Adipocyte (in vitro differentiated cells): ENCODE data around the gene CTTNBP2NL.

ENCODE experiments used
- DNase-seq: peaks from one replicate; pipeline ENCODE4 v3.0.0-alpha.2; 2015; ENCODE audit warnings: low read depth
- H3K27me3 ChIP-seq: replicated peaks from 2 replicates; pipeline ENCODE4 v1.7.0; 2013; ENCODE audit warnings: mild to moderate bottlenecking, low read length, moderate library complexity; ENCODE audit not compliant: control insufficient read depth, insufficient read depth
- H3K36me3 ChIP-seq: 2 replicates; pipeline ENCODE4 v1.7.0; 2013; ENCODE audit warnings: low read length, mild to moderate bottlenecking, moderate library complexity; ENCODE audit not compliant: control insufficient read depth, insufficient read depth, severe bottlenecking
- H3K4me1 ChIP-seq: 2 replicates; pipeline ENCODE4 v1.7.0; 2013; ENCODE audit warnings: mild to moderate bottlenecking, low read length, moderate library complexity; ENCODE audit not compliant: control insufficient read depth, insufficient read depth
- H3K4me3 ChIP-seq: 2 replicates; pipeline ENCODE4 v1.7.0; 2013; ENCODE audit warnings: mild to moderate bottlenecking, low read length, moderate library complexity
- H3K9ac ChIP-seq: 2 replicates; pipeline ENCODE4 v1.7.0; 2013; ENCODE audit warnings: mild to moderate bottlenecking, low read length, moderate library complexity
- H3K9me3 ChIP-seq: 2 replicates; pipeline ENCODE4 v1.7.0; 2013; ENCODE audit warnings: mild to moderate bottlenecking, low read length, moderate library complexity; ENCODE audit not compliant: control insufficient read depth

The CTTNBP2NL gene

GRCh38 chr1:112370996-112371395 lies 25.0 kb upstream of the CTTNBP2NL start:
- H3K36me3 ChIP-seq, result no peaks in the 10 kb centered on the region
- peak overlapping the region; percentile 5 for H3K9ac ChIP-seq
- DNase-seq, result no peak
- no peaks in the 10 kb centered on the region for H3K9me3 ChIP-seq
- H3K4me3 ChIP-seq, result no peak overlapping the region
- peaks cover 7% of the 10 kb centered on the region for H3K4me1 ChIP-seq
- H3K27me3 ChIP-seq, result peaks cover 4% of the 10 kb centered on the region

- no peak for DNase-seq
- Histone ChIP-seq H3K36me3 (no peaks in the 10 kb centered on the region), H3K9me3 (no peaks in the 10 kb centered on the region), H3K27me3 (peaks cover 4% of the 10 kb centered on the region), H3K4me1 (peaks cover 7% of the 10 kb centered on the region), H3K4me3 (no peak overlapping the region), H3K9ac (no peak overlapping the region)
Measured at GRCh38 chr1:112371775-112372174, 24.2 kb upstream of the CTTNBP2NL start.

- Histone ChIP-seq H3K9me3 (no peaks in the 10 kb centered on the region), H3K9ac (no peak overlapping the region), H3K4me1 (peaks cover 7% of the 10 kb centered on the region), H3K36me3 (no peaks in the 10 kb centered on the region), H3K4me3 (no peak overlapping the region), H3K27me3 (peaks cover 4% of the 10 kb centered on the region)
- no peak for DNase-seq
Measured at GRCh38 chr1:112373806-112374205, 22.2 kb upstream of the CTTNBP2NL start.

GRCh38 chr1:112375701-112376100 lies 20.3 kb upstream of the CTTNBP2NL start:
- H3K4me3 ChIP-seq, result no peak overlapping the region
- no peaks in the 10 kb centered on the region for H3K4me1 ChIP-seq
- H3K9me3 ChIP-seq, result no peaks in the 10 kb centered on the region
- H3K36me3 ChIP-seq, result no peaks in the 10 kb centered on the region
- no peak overlapping the region for H3K9ac ChIP-seq
- H3K27me3 ChIP-seq, result peaks cover 15% of the 10 kb centered on the region
- no peak for DNase-seq

GRCh38 chr1:112380356-112380755 lies 15.7 kb upstream of the CTTNBP2NL start:
- no peaks in the 10 kb centered on the region for H3K4me1 ChIP-seq
- peaks cover 33% of the 10 kb centered on the region for H3K27me3 ChIP-seq
- H3K9ac ChIP-seq, result no peak overlapping the region
- DNase-seq, result no peak
- H3K9me3 ChIP-seq, result no peaks in the 10 kb centered on the region
- H3K36me3 ChIP-seq, result no peaks in the 10 kb centered on the region
- no peak overlapping the region for H3K4me3 ChIP-seq

GRCh38 chr1:112381324-112382076 lies 14.5 kb upstream of the CTTNBP2NL start:
- Histone ChIP-seq H3K9me3 (no peaks in the 10 kb centered on the region), H3K4me1 (no peaks in the 10 kb centered on the region), H3K9ac (no peak overlapping the region), H3K27me3 (peaks cover 33% of the 10 kb centered on the region), H3K36me3 (no peaks in the 10 kb centered on the region), H3K4me3 (no peak overlapping the region)
- DNase-seq, result no peak

- Histone ChIP-seq H3K36me3 (no peaks in the 10 kb centered on the region), H3K4me3 (no peak overlapping the region), H3K4me1 (no peaks in the 10 kb centered on the region), H3K9ac (no peak overlapping the region), H3K9me3 (no peaks in the 10 kb centered on the region), H3K27me3 (peaks cover 33% of the 10 kb centered on the region)
- no peak for DNase-seq
Measured at GRCh38 chr1:112383759-112384370, 12.1 kb upstream of the CTTNBP2NL start.

GRCh38 chr1:112386024-112386723 lies 9.8 kb upstream of the CTTNBP2NL start:
- Histone ChIP-seq H3K36me3 (no peaks in the 10 kb centered on the region), H3K4me1 (peaks cover 6% of the 10 kb centered on the region), H3K9me3 (no peaks in the 10 kb centered on the region), H3K9ac (no peak overlapping the region), H3K4me3 (no peak overlapping the region), H3K27me3 (peaks cover 18% of the 10 kb centered on the region)
- no peak for DNase-seq

GRCh38 chr1:112386731-112387346 lies 9.2 kb upstream of the CTTNBP2NL start:
- Histone ChIP-seq H3K4me3 (no peak overlapping the region), H3K36me3 (no peaks in the 10 kb centered on the region), H3K4me1 (peaks cover 9% of the 10 kb centered on the region), H3K9me3 (no peaks in the 10 kb centered on the region), H3K27me3 (peaks cover 12% of the 10 kb centered on the region), H3K9ac (no peak overlapping the region)
- DNase-seq, result no peak

- peaks cover 12% of the 10 kb centered on the region for H3K27me3 ChIP-seq
- no peak for DNase-seq
- H3K36me3 ChIP-seq, result no peaks in the 10 kb centered on the region
- no peaks in the 10 kb centered on the region for H3K9me3 ChIP-seq
- H3K4me3 ChIP-seq, result no peak overlapping the region
- H3K9ac ChIP-seq, result no peak overlapping the region
- peaks cover 9% of the 10 kb centered on the region for H3K4me1 ChIP-seq
Measured at GRCh38 chr1:112387807-112388206, 8.2 kb upstream of the CTTNBP2NL start.

GRCh38 chr1:112388436-112388835 lies 7.6 kb upstream of the CTTNBP2NL start:
- peaks cover 9% of the 10 kb centered on the region for H3K4me1 ChIP-seq
- no peaks in the 10 kb centered on the region for H3K9me3 ChIP-seq
- no peak overlapping the region for H3K4me3 ChIP-seq
- DNase-seq, result no peak
- H3K9ac ChIP-seq, result no peak overlapping the region
- no peaks in the 10 kb centered on the region for H3K36me3 ChIP-seq
- peaks cover 8% of the 10 kb centered on the region for H3K27me3 ChIP-seq
